HL-60 (cell line): ENCODE results near the gene NFIX.

Source experiments
- DNase-seq, 2 experiments: peaks; one replicate each; pipeline ENCODE4 v3.0.0-alpha.2; 2010 to 2020; ENCODE audit warnings: low read depth in 1 of 2, low spot score in 1 of 2
- H3K27ac ChIP-seq: fragments of 250-450 bp; sonication (Bioruptor Pico); replicated peaks from 2 replicates; pipeline ENCODE4 v1.5.1; 2020; ENCODE audit warnings: mild to moderate bottlenecking, moderate library complexity
- H3K27me3 ChIP-seq: fragments of 250-450 bp; sonication (Bioruptor Pico); 2 replicates; pipeline ENCODE4 v1.5.1; 2021; ENCODE audit warnings: mild to moderate bottlenecking, moderate library complexity; ENCODE audit not compliant: insufficient read depth, poor library complexity, severe bottlenecking
- H3K4me3 ChIP-seq: replicated peaks from 2 replicates; pipeline ENCODE4 v1.5.1; 2011; ENCODE audit warnings: mild to moderate bottlenecking, control low read depth, low read length; ENCODE audit not compliant: insufficient read depth
- CTCF ChIP-seq: IDR thresholded peaks from one replicate; pipeline ENCODE4 v1.5.1; 2011; ENCODE audit warnings: low read length, control low read depth, inconsistent platforms; ENCODE audit not compliant: insufficient read depth
- GABPA ChIP-seq: IDR thresholded peaks from 2 replicates; pipeline ENCODE4 v1.6.1; 2012; ENCODE audit warnings: low read depth
- POLR2AphosphoS5 ChIP-seq: IDR thresholded peaks from 2 replicates; pipeline ENCODE4 v1.6.1; 2012; ENCODE audit warnings: low read depth
- REST ChIP-seq: IDR thresholded peaks from 2 replicates; pipeline ENCODE4 v1.6.1; 2012; ENCODE audit warnings: low read depth; ENCODE audit not compliant: insufficient replicate concordance
- SPI1 ChIP-seq: IDR thresholded peaks from 2 replicates; pipeline ENCODE4 v1.6.1; 2012; ENCODE audit warnings: low read depth, mild to moderate bottlenecking, borderline replicate concordance

The NFIX gene

GRCh38 chr19:13083008-13083404 is 87.7 kb downstream of the NFIX start:
- no peak for TF ChIP-seq GABPA
- no peak for TF ChIP-seq REST
- TF ChIP-seq CTCF: no peak
- TF ChIP-seq SPI1: no peak
- TF ChIP-seq POLR2AphosphoS5: no peak
- no peaks in the 10 kb centered on the region for H3K27me3 ChIP-seq
- H3K4me3 ChIP-seq: no peak overlapping the region
- DNase-seq: no peak
- no peak overlapping the region for H3K27ac ChIP-seq

GRCh38 chr19:13083627-13084026 is 88.4 kb downstream of the NFIX start:
- no peak for DNase-seq
- no peak overlapping the region for H3K4me3 ChIP-seq
- no peak for TF ChIP-seq SPI1
- no peak for TF ChIP-seq CTCF
- no peak for TF ChIP-seq POLR2AphosphoS5
- no peak for TF ChIP-seq GABPA
- no peak for TF ChIP-seq REST
- H3K27me3 ChIP-seq: no peaks in the 10 kb centered on the region
- no peak overlapping the region for H3K27ac ChIP-seq

- Histone ChIP-seq H3K4me3 (no peak overlapping the region), H3K27ac (no peak overlapping the region), H3K27me3 (no peaks in the 10 kb centered on the region)
- TF ChIP-seq SPI1: no peak
- no peak for DNase-seq
These were observed 90.4 kb downstream of the NFIX start for GRCh38 chr19:13085666-13086065.

- Histone ChIP-seq H3K27ac (no peak overlapping the region), H3K4me3 (no peak overlapping the region), H3K27me3 (no peaks in the 10 kb centered on the region)
- no peak for TF ChIP-seq REST
- TF ChIP-seq SPI1: no peak
- TF ChIP-seq POLR2AphosphoS5: no peak
- TF ChIP-seq GABPA: no peak
- no peak for TF ChIP-seq CTCF
- DNase-seq: no peak
These were observed 91.1 kb downstream of the NFIX start for GRCh38 chr19:13086341-13086740.
